GM19372 (cell line): Measurements from ENCODE around the gene PTK7.
A peak's percentile ranks its signal among the peaks of the same experiment; 100 is the strongest.

ENCODE experiments used
- ATAC-seq: cut with Tn5 transposase; IDR thresholded peaks from one replicate; pipeline ENCODE4 v1.9.1; 2021; ENCODE audit warnings: mild to moderate bottlenecking, low read depth, moderate library complexity; ENCODE audit not compliant: unreplicated experiment

The PTK7 gene

DNA sequence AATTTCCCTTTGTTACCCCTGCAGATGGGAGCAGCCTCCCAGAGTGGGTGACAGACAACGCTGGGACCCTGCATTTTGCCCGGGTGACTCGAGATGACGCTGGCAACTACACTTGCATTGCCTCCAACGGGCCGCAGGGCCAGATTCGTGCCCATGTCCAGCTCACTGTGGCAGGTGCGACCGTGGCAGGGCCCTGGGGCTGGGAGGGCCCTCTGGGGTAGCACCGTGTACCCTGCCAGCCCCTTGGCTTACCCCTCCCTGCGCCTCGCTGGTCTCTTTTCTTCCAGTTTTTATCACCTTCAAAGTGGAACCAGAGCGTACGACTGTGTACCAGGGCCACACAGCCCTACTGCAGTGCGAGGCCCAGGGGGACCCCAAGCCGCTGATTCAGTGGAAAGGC, 65.5 kb downstream of the PTK7 start:
- no peak for ATAC-seq

DNA sequence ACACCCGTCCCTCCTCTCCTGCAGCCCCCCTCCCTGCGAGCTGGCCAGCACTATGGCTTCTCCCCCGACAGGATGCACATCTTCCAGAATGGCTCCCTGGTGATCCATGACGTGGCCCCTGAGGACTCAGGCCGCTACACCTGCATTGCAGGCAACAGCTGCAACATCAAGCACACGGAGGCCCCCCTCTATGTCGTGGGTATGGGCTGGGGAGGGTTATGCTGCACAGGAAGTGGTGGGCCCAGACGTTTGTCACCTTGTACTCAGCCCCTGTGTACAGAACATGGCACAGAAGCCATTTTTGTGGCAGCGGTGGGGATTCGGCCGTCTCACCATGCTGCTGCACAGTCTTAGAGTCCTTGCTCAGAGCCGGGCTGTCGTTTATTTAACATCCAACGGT, 66.0 kb downstream of the PTK7 start:
- no peak for ATAC-seq

- no peak for ATAC-seq
These were observed 67.4 kb downstream of the PTK7 start for GRCh38 chr6:43143235-43144128.

- no peak for ATAC-seq
These were observed 68.8 kb downstream of the PTK7 start for GRCh38 chr6:43144879-43145278.

GRCh38 chr6:43146261-43146660, 70.1 kb downstream of the PTK7 start:
- ATAC-seq, result no peak

- no peak for ATAC-seq
These were observed 70.9 kb downstream of the PTK7 start for GRCh38 chr6:43146709-43147688.

DNA sequence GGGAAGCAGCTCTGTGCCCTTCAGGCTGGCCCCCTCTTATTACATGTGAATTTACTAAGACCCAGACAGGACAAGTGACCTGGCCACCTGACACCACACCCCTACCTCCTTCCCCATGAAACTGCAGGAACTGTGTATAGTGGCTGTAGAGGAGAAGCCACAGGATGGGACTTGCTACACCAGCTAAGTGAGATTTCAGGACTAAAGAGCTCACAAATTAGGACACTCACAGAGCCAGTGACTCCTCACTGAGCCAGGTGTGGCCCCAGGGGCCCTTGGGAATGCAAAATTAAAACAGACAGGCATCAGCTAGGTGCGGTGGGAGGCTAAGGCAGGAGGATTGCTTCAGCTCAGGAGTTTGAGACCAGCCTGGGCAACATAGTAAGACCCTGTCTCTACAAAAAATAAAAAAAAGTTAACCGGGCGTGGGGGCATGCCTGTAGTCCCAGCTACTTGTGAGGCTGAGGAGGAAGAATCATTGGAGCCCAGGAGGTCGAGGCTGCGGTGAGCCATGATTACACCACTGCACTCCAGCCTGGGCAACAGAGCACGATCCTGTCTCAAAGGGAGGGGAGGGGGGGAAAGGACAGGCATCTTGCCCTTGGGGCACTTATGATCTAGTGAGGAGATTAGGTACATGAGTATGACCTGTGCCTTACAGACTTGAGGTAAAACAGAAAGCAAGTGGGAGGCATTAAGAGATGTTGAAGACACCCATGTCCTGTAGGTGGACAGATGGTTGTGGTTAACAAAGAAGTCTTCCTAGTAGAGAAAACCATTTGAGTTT, 71.8 kb downstream of the PTK7 start:
- no peak for ATAC-seq

DNA sequence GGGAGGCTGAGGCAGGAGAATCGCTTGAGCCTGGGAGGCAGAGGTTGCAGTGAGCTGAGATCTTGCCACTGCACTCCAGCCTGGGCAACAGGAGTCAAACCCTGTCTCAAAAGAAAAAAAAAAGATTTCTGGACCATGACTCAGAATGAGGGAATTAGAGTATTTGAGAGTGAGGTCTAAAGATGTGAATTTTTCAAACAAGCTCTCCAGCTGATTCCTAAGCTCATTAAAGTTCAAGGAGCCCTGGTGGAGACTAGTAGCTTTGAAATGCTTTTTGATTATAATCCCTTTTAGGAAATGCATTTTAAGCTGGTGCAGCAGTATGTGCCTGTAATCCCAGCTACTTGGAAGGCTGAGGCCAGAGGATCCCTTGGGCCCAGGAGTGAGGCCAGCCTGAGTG, 73.2 kb downstream of the PTK7 start:
- no peak for ATAC-seq

DNA sequence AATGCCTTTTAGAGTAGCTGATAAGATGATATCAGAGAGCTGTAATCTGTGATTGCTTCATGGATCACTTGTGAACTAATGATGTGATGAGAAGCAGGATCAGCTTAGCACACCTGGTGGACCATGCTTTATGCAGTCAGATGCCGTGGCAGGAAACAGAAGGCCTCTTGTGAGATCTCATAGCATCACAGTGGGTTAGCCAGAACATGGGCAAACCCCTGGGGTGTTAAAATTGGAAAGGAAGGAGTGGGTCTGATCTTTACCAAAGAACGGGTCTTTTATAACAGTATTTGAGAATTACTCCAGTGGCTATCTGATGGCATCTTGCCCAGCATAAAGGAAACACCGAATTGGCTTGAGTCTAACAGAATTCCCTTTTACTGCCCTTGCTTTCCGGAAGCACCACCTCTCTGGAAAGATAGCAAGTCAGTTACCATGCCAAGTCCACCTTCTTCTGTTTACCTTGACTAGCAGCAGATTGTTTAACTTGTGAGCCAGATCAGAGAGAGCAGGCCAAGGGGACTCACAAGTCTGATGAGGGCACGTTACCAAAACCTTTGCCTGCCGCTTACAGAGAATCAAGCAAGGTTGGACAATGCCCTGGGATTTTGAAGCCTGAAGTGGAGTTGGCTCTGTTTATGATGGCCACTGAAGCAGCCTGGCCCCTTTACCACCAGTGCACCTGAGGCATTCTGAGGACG, 74.1 kb downstream of the PTK7 start:
- no peak for ATAC-seq

GRCh38 chr6:43159599-43159998, 83.5 kb downstream of the PTK7 start:
- no peak for ATAC-seq

- no peak for ATAC-seq
These were observed 87.8 kb downstream of the PTK7 start for GRCh38 chr6:43163899-43164298.

DNA sequence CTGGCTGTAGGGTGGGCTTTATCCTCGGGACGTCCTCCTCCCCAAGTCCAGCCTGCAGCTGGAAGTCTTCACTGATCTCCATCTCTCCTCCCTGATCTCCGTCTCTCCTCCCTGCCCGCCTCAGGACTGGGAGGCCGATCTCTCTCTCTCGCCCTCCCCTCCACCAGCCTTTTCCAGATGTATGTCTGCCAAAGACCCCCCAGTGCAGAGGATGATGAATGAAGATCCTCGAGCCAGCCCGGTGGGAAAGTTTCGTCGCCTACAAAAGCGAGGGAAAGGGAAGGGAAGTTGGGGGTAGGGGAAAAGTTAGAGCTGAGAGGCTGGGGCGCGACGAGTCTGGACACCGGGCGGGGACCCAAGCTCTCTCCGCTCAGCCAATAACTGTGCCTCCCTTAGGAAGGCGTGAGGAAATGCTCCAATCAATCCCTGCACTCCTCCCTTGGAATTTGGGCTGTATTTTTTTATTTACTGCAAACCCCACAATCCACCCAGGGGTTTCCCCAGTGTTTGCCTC, 94.4 kb downstream of the PTK7 start:
- ATAC-seq, result no peak

DNA sequence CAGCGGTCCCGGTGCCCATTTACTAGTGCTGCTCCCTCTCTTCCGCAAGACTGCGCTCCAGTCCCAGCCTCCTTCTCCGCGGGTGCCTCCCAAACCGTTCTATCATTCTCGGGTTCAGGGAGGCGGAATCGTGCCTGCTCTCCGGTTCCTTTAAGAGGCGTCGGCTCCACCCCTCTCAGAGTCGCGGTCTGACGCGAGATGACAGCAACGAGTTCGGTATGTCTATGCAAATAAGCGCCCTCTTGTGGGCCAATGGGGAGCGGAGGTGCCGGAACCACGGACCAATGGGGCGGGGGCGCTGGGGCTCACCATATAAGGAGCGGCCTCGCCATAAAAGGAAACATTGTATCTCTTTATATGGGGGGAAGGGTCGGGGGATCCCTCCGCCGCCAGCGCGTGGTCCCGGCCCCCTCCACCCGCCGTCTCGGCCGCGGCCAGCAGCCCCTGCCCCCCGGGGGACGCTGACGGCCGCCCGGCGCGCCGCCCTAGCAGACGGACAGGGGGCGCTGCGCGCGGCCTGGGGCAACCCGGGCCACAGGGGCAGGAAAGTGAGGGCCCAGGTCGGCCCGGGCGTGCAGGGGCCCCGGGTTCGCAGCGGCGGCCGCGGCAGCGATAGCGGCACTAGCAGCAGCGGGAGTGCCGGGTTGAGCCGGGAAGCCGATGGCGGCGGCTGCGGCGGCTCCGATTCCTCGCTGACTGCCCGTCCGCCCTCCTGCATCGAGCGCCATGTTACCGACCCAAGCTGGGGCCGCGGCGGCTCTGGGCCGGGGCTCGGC, 95.0 kb downstream of the PTK7 start, which contains the start of gene SRF:
SRF (plus strand) TSS at position 339 of the 776 bp plus-strand sequence; CDS start at position 727, 388 bp downstream.
- peak; percentile 63 for ATAC-seq

DNA sequence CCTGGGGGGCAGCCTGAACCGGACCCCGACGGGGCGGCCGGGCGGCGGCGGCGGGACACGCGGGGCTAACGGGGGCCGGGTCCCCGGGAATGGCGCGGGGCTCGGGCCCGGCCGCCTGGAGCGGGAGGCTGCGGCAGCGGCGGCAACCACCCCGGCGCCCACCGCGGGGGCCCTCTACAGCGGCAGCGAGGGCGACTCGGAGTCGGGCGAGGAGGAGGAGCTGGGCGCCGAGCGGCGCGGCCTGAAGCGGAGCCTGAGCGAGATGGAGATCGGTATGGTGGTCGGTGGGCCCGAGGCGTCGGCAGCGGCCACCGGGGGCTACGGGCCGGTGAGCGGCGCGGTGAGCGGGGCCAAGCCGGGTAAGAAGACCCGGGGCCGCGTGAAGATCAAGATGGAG, 95.6 kb downstream of the PTK7 start:
- ATAC-seq, result no peak

DNA sequence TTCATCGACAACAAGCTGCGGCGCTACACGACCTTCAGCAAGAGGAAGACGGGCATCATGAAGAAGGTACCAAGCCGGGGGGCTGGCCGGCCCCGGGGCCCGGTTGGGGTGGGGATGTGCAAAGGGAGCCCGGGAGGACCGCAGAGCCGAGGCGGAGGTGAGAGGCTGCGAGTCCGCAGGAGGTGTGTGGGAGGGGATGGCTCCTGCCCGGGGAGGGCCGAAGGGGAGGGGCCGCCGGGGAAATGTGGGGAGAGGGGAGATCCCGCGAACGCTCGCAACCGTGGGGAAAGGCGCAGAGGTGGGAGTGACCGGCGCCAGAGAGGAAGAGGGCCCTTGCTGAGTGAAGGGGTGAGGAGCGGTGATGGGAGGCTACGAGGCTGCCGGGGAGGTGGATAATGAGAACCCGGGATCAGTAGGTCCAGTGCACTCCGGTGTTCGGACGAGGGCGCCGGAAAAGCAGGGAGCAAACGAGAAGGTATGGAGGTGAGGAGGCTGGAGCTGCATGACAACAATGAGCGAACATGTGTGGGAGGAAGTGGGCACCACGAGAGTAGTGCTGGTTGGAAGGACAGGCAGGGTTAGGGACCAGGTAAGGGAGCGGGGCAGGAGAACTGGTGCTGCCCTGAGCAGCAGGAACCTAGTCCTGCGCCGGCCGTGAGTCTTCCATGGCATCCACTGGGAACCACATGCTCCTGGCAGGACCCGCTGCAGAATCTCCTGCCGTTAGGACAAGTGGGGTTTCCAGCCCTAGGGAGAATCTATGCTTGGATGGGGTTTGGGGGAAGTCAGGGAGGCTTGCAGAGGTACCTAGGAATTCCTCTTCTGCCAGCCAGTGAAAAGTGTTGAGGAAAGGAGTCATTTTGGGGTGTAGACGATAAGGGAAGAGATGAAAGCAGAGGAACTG, 96.2 kb downstream of the PTK7 start:
- no peak for ATAC-seq

- ATAC-seq, result no peak
These were observed 97.6 kb downstream of the PTK7 start for GRCh38 chr6:43173591-43174262.
